ENCODE measurements around the gene ZBTB16. TPM values are rescaled to one million over a fixed set of nuclear protein-coding genes. Genes with fewer than 3 reads are reported as not detected.

The ZBTB16 gene
- total and polyA plus RNA-seq, 2 experiments from 2014 or later, result 0.29 to 1.4 TPM

GRCh38 chr11:114040706-114041211 is 18.8 kb upstream of the ZBTB16 start:
- H3K4me2 ChIP-seq, result no peak overlapping the region

More at GRCh38 chr11:114040706-114041211, 18.8 kb upstream of the ZBTB16 start:
- no peak overlapping the region for H3K4me3 Mint-ChIP-seq
- H3K27me3 Mint-ChIP-seq (ENCODE audit: insufficient read depth, low read depth, poor library complexity), result peaks cover 2% of the 10 kb centered on the region
- no peak overlapping the region for H3K27ac Mint-ChIP-seq
- no peaks in the 10 kb centered on the region for H3K79me2 ChIP-seq (replicated peaks; ENCODE audit: insufficient read depth)
- no peaks in the 10 kb centered on the region for H3K9me2 ChIP-seq (ENCODE audit: insufficient read depth)
- H3K4me1 ChIP-seq (ENCODE audit: insufficient read depth), result peaks cover 5% of the 10 kb centered on the region; the same call in 1 of the 2 replicates
- H3K9me3 Mint-ChIP-seq, result no peaks in the 10 kb centered on the region
- peaks cover 6% of the 10 kb centered on the region; the same call in 1 of the 3 replicates for H3K4me1 Mint-ChIP-seq
- ATAC-seq (no peak), DNase-seq (ENCODE audit: low spot score) (no peak)
- no peaks in the 10 kb centered on the region for H4K20me1 ChIP-seq (replicated peaks; ENCODE audit: insufficient read depth)
- H3K27ac ChIP-seq (ENCODE audit: low read depth), result no peak overlapping the region
- H3F3A ChIP-seq (replicated peaks; ENCODE audit: low read depth), result 0 out of 2 replicates have a peak, but pooled peaks cover 2% of the 10 kb centered on the region
- TF ChIP-seq REST (IDR thresholded peaks at IDR 0.05; ENCODE audit: unreplicated experiment) (no peak), EZH2 (IDR thresholded peaks at IDR 0.05; ENCODE audit: low read depth, unreplicated experiment) (no peak), ZNF331 (CRISPR knock-in tag; IDR thresholded peaks at IDR 0.05; ENCODE audit: low read depth) (no peak), NANOG (IDR thresholded peaks at IDR 0.05; ENCODE audit: borderline replicate concordance) (no peak), EZH2phosphoT487 (IDR thresholded peaks at IDR 0.05; ENCODE audit: unreplicated experiment) (no peak), STAT1 (IDR thresholded peaks at IDR 0.05; ENCODE audit: unreplicated experiment) (no peak), CREB1 (CRISPR knock-in tag; IDR thresholded peaks at IDR 0.05; ENCODE audit: low read depth) (no peak), CTCF (conservative IDR thresholded peaks at IDR 0.05; ENCODE audit: low read depth in 2 of 2) (no peak), ETS1 (IDR thresholded peaks at IDR 0.05) (no peak), ZNF462 (CRISPR knock-in tag; IDR thresholded peaks at IDR 0.05) (no peak), ZNF114 (CRISPR knock-in tag; IDR thresholded peaks at IDR 0.05) (no peak), JUNB (IDR thresholded peaks at IDR 0.05; ENCODE audit: unreplicated experiment) (no peak)
- H2AFZ ChIP-seq, result peak overlapping the region; percentile 18; the same call in 1 of the 2 replicates
- H3K27me3 ChIP-seq (ENCODE audit: insufficient read depth), result no peaks in the 10 kb centered on the region
- no peak overlapping the region for H3K4me3 ChIP-seq
- H3K36me3 ChIP-seq (ENCODE audit: insufficient read depth), result no peaks in the 10 kb centered on the region
- H3K36me3 Mint-ChIP-seq (ENCODE audit: low read depth), result no peaks in the 10 kb centered on the region

Measured in GM23338 (cell line).